Measurements from ENCODE around the gene EYA3.

The EYA3 gene

GRCh38 chr1:28070725-28071593, 17.5 kb downstream of the EYA3 start:
- no peak for DNase-seq

GRCh38 chr1:28067523-28068090, 20.8 kb downstream of the EYA3 start:
- no peak for DNase-seq

- no peak for DNase-seq
These were observed 21.8 kb downstream of the EYA3 start for GRCh38 chr1:28066393-28067154.

- DNase-seq: no peak
These were observed 24.3 kb downstream of the EYA3 start for GRCh38 chr1:28064064-28064463.

GRCh38 chr1:28062806-28063205, 25.6 kb downstream of the EYA3 start:
- DNase-seq: peak; percentile 26

GRCh38 chr1:28058971-28059878, 29.2 kb downstream of the EYA3 start:
- no peak for DNase-seq

GRCh38 chr1:28058168-28058567, 30.2 kb downstream of the EYA3 start:
- no peak for DNase-seq

- peak; percentile 47 for DNase-seq
These were observed 32.1 kb downstream of the EYA3 start for GRCh38 chr1:28056129-28056925.

GRCh38 chr1:28050776-28051175, 37.6 kb downstream of the EYA3 start:
- no peak for DNase-seq

- DNase-seq: no peak
These were observed 41.7 kb downstream of the EYA3 start for GRCh38 chr1:28046716-28047115.

- DNase-seq: no peak
These were observed 42.6 kb downstream of the EYA3 start for GRCh38 chr1:28045777-28046176.

GRCh38 chr1:28044399-28044798, 44.0 kb downstream of the EYA3 start:
- no peak for DNase-seq

- no peak for DNase-seq
These were observed 49.1 kb downstream of the EYA3 start for GRCh38 chr1:28039341-28039740.

- DNase-seq: no peak
These were observed 50.5 kb downstream of the EYA3 start for GRCh38 chr1:28037946-28038345.

- DNase-seq: no peak
These were observed 51.2 kb downstream of the EYA3 start for GRCh38 chr1:28037206-28037605.

GRCh38 chr1:28036431-28036830, 52.0 kb downstream of the EYA3 start:
- no peak for DNase-seq

- no peak for DNase-seq
These were observed 53.0 kb downstream of the EYA3 start for GRCh38 chr1:28035420-28035819.

GRCh38 chr1:28032281-28032680, 56.1 kb downstream of the EYA3 start:
- DNase-seq: no peak

- DNase-seq: no peak
These were observed 57.2 kb downstream of the EYA3 start for GRCh38 chr1:28031173-28031572.

GRCh38 chr1:28028873-28029654, 59.3 kb downstream of the EYA3 start:
- DNase-seq: no peak

GRCh38 chr1:28027660-28028059, 60.8 kb downstream of the EYA3 start:
- no peak for DNase-seq
